ENCODE results near the gene C2CD3.

The C2CD3 gene

DNA sequence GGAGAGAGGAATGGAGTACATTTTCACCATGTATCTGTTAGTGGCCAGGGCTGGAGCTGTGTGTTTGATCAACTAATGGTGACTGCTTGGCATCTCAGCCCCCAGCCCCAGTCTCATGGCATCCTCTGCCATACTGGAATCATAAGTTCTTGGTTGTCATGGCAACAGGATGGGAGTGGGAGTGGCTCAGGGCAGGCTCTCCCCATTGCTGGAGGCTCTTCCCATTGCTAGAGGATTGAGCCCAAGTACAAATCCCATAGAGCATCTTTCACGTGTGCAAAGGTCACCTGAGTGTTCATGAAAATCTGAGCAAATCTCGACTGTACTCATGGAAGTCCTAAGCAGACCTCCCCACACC lies 205.1 kb downstream of the C2CD3 start:
- DNase-seq (ENCODE audit: extremely low read depth in 1 of 2, low read depth in 1 of 2) = no peak

DNA sequence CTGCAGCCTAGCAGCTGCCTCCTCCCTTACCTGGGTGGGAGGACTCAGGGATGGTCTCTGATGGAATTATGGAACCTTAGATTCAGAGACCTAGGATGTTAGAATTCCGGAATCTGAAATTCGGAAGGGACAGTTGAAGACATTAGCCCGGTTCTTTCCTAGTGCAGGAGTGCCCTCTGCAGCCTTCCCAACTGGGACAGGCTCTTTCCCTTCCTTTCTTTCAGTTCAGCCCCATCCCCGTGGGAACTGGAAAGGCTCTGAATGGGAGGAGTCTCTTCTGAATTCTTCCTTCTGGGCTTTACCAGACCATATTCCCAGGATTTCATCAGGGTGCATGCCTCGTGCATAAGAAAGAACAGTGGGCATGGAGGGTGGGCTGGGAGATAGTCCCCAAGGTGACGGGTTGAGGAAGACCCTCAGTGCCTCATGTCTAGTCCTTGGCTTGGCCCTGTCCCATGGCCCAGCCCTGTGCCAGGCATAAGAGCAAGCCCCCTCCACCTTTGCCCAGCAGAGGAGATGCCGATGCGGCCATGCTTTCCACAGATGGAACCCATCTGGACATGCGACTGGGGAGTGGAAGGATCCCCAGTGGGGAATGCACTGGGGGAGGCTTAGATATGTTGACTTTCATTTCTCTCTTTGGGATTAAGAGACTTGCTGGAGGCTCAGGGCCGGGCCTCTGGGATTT lies 205.6 kb downstream of the C2CD3 start:
- DNase-seq (ENCODE audit: extremely low read depth in 1 of 2, low read depth in 1 of 2) = no peak

DNA sequence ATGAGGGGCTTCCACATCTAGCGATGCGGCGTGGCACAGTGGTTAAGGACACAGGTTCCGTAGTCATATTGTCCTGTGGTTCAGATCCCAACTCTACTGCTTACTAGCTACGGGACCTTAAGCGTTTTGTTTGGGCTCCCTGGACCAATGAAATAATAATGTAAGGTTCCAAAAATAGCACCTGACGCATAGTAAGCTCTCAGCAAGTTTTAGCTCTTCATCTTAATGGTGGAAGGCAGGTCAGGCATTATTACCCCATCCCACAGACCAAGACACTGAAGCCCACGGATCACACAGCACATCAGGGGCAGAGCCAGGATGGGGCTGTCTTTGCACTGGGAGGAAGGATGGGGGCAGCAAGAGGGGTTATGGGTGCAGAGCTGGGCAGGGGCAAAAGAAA lies 206.9 kb downstream of the C2CD3 start:
- DNase-seq (ENCODE audit: extremely low read depth in 1 of 2, low read depth in 1 of 2) = no peak

All from activated CD8-positive, alpha-beta memory T cell treated with anti-CD3 and anti-CD28 coated beads for 1 hour (primary cell).